Astrocyte of the spinal cord (primary cell): ENCODE results near the gene TNK2.
"Not testable (repeated sequence)": the region's sequence is repeated elsewhere in the genome, so short reads cannot be mapped to it uniquely, and the experiment has no call there.

Source experiments
- DNase-seq: peaks from one replicate; pipeline ENCODE4 v3.0.0; 2011; ENCODE audit warnings: low read depth, low spot score
- H3K4me3 ChIP-seq: 2 replicates; pipeline ENCODE4 v1.5.1; 2011; ENCODE audit warnings: low read depth, mild to moderate bottlenecking, low read length, moderate library complexity
- CTCF ChIP-seq: IDR thresholded peaks from 2 replicates; pipeline ENCODE4 v1.5.1; 2012; ENCODE audit warnings: low read depth, mild to moderate bottlenecking, low read length, inconsistent platforms
- in situ Hi-C: cut with HindIII; loops from 2 replicates; pipeline ENCODE4 v1.10.0; 2017; ENCODE audit warnings: low sequenced_read_pairs

Gene TNK2

GRCh38 chr3:195916291-195916690 lies 7.9 kb upstream of the TNK2 start:
- in situ Hi-C loops = no loop called here
- no peak overlapping the region for H3K4me3 ChIP-seq
- DNase-seq = no peak
- TF ChIP-seq CTCF = no peak

- H3K4me3 ChIP-seq = no peak overlapping the region
- in situ Hi-C loops = no loop called here
- DNase-seq = peak; percentile 97
- TF ChIP-seq CTCF = peak; percentile 98
Observed at GRCh38 chr3:195914648-195915473, 6.5 kb upstream of the TNK2 start.

GRCh38 chr3:195914146-195914545 lies 5.8 kb upstream of the TNK2 start:
- DNase-seq, in situ Hi-C loops, H3K4me3 ChIP-seq: not testable (repeated sequence)

GRCh38 chr3:195913382-195913781 lies 5.0 kb upstream of the TNK2 start:
- H3K4me3 ChIP-seq = no peak overlapping the region
- in situ Hi-C loops = no loop called here
- no peak for DNase-seq
- TF ChIP-seq CTCF = no peak

- in situ Hi-C loops = no loop called here
- DNase-seq = no peak
- no peak overlapping the region for H3K4me3 ChIP-seq
- no peak for TF ChIP-seq CTCF
Observed at GRCh38 chr3:195911946-195912270, 3.6 kb upstream of the TNK2 start.

GRCh38 chr3:195911041-195911945 lies 2.9 kb upstream of the TNK2 start:
- no peak for DNase-seq
- TF ChIP-seq CTCF = no peak
- no peak overlapping the region for H3K4me3 ChIP-seq
- in situ Hi-C loops = no loop called here

GRCh38 chr3:195910499-195910845 lies 2.1 kb upstream of the TNK2 start:
- no peak for TF ChIP-seq CTCF
- H3K4me3 ChIP-seq = no peak overlapping the region
- in situ Hi-C loops = no loop called here
- no peak for DNase-seq
